HL-60 (cell line): Measurements from ENCODE around the gene NAALADL2.

Experiments used
- GABPA ChIP-seq: IDR thresholded peaks from 2 replicates; pipeline ENCODE4 v1.6.1; 2012; ENCODE audit warnings: low read depth
- TF ChIP-seq, protein P1 (sequence below): IDR thresholded peaks from one replicate; pipeline ENCODE4 v1.5.1; 2011; ENCODE audit warnings: low read length, control low read depth, inconsistent platforms; ENCODE audit not compliant: insufficient read depth
- TF ChIP-seq, protein P2 (sequence below): IDR thresholded peaks from 2 replicates; pipeline ENCODE4 v1.6.1; 2012; ENCODE audit warnings: low read depth; ENCODE audit not compliant: insufficient replicate concordance

DNA sequence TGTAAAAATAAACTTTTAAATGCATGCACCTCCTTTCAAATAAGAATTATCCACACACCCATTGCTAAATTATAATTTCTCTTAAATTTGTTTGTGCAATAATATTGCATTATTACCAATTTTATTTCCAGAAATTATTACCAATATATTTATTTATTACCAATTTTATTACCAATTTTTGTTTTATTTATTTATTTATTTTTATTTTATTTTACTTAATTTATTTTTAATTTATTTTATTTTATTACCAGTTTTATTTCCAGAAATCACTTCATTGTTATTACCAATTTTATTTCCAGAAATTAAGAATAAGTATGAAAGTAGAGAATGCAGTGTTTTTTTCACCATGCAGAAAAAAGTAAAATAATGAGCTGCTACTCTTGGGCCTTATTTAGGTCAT is 525.4 kb downstream of the NAALADL2 start:
- TF ChIP-seq, protein P1, sequence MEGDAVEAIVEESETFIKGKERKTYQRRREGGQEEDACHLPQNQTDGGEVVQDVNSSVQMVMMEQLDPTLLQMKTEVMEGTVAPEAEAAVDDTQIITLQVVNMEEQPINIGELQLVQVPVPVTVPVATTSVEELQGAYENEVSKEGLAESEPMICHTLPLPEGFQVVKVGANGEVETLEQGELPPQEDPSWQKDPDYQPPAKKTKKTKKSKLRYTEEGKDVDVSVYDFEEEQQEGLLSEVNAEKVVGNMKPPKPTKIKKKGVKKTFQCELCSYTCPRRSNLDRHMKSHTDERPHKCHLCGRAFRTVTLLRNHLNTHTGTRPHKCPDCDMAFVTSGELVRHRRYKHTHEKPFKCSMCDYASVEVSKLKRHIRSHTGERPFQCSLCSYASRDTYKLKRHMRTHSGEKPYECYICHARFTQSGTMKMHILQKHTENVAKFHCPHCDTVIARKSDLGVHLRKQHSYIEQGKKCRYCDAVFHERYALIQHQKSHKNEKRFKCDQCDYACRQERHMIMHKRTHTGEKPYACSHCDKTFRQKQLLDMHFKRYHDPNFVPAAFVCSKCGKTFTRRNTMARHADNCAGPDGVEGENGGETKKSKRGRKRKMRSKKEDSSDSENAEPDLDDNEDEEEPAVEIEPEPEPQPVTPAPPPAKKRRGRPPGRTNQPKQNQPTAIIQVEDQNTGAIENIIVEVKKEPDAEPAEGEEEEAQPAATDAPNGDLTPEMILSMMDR, result no peak
- no peak for TF ChIP-seq GABPA
- TF ChIP-seq, protein P2, sequence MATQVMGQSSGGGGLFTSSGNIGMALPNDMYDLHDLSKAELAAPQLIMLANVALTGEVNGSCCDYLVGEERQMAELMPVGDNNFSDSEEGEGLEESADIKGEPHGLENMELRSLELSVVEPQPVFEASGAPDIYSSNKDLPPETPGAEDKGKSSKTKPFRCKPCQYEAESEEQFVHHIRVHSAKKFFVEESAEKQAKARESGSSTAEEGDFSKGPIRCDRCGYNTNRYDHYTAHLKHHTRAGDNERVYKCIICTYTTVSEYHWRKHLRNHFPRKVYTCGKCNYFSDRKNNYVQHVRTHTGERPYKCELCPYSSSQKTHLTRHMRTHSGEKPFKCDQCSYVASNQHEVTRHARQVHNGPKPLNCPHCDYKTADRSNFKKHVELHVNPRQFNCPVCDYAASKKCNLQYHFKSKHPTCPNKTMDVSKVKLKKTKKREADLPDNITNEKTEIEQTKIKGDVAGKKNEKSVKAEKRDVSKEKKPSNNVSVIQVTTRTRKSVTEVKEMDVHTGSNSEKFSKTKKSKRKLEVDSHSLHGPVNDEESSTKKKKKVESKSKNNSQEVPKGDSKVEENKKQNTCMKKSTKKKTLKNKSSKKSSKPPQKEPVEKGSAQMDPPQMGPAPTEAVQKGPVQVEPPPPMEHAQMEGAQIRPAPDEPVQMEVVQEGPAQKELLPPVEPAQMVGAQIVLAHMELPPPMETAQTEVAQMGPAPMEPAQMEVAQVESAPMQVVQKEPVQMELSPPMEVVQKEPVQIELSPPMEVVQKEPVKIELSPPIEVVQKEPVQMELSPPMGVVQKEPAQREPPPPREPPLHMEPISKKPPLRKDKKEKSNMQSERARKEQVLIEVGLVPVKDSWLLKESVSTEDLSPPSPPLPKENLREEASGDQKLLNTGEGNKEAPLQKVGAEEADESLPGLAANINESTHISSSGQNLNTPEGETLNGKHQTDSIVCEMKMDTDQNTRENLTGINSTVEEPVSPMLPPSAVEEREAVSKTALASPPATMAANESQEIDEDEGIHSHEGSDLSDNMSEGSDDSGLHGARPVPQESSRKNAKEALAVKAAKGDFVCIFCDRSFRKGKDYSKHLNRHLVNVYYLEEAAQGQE, result no peak
